HG03139 (cell line): Measurements from ENCODE around the gene RAET1G.
"Not testable (repeated sequence)": the region's sequence is repeated elsewhere in the genome, so short reads cannot be mapped to it uniquely, and the experiment has no call there.

ENCODE experiments used
- ATAC-seq: cut with Tn5 transposase; IDR thresholded peaks from one replicate; pipeline ENCODE4 v1.9.1; 2021; ENCODE audit not compliant: unreplicated experiment

The RAET1G gene

DNA sequence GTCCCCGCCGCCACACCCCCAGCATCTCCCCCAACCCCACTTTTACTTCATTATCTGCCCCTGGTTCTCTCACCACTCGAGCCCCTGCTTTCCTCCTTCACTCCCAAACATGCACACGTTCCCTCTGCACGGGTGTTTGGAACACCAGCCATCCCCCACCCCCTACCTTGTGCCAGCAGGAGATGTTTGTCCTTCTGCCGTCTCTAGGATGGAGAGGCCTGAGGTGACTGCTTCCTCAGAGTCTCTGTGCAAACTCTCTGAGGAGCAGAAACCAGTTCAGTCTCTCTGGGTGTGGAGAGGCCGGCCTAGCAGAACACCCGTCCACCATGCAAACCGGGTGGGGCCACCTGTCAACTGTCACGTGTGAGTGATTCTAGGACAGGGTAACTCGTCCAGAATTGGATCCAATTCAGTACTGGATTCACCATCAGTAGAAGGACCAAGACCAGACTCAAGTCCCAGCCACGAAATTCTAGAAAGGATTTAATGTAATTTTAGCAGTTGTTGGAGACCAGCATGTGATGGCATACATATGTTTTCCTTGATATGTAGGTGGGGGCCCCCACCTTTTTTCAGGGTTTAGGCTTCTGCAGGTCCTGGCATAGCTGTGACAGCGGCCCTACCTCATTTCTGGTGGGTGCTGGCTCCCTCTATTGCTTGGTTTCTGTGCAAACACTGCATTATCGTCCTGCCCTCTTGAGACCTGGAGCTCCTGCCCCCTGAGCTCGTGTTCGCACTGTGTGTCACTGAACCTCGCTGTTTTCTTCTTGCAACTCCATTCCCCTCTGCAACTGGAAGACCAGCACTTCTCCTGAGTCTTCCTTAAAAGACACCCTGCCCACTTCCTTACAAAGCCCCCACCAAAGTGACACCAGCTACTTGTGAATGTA, 24.8 kb downstream of the RAET1G start, which contains the start of gene RAET1E:
Gene RAET1E (minus strand): TSS at position 259 of the 890 bp plus-strand sequence. CDS start 7,212 bp downstream, outside the sequence.
- ATAC-seq, result no peak

GRCh38 chr6:149897015-149897697, 25.8 kb downstream of the RAET1G start:
- ATAC-seq, result no peak

DNA sequence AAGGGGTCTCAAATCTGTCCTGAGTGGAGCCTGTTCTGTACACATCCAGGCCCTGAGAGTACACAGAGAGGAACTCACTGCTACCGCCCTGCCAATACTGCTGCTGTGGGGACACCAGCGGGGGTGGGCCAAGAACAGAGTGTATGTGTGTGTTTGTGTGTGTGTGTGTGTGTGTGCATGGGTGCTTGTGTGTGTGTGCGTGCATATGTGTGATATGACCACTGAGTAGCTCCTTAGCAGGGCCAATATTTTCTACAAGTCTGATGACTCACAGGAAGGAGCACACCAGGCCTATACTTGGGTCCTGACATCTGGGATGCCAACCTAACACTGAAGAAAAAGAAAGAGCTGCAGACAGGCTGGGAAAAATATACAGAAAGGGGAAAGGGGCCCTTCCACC, 26.4 kb downstream of the RAET1G start:
- no peak for ATAC-seq

GRCh38 chr6:149895833-149896271, 27.1 kb downstream of the RAET1G start:
- no peak for ATAC-seq

DNA sequence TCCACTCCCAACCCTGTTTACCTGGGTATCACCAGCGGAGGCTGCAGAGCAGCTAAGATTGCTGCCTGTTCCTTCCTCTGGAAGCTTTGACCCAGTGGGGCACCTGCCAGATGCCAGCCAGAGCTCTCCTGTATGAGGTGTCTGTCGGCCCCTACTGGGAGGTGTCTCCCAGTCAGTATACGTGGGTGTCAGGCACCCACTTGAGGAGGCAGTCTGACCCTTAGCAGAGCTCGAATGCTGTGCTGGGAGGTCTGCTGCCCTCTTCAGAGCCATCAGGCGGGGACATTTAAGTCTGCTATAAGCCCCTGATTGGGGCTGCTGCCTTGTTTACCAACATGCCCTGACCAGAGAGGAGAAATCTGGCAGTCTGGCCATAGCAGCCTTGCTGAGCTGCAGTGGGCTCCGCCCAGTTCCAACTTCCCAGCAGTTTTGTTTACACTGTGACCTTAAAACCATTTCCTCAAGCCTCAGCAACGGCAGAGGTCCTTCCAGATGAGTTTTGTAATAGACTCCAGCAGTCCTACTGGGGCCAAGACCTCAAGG, 27.8 kb downstream of the RAET1G start:
- no peak for ATAC-seq

GRCh38 chr6:149891864-149892263, 31.1 kb downstream of the RAET1G start:
- not testable (repeated sequence) for ATAC-seq

- ATAC-seq, result no peak
These were observed 31.7 kb downstream of the RAET1G start for GRCh38 chr6:149891259-149891658.

GRCh38 chr6:149890629-149891045, 32.3 kb downstream of the RAET1G start:
- no peak for ATAC-seq

- ATAC-seq, result no peak
These were observed 33.6 kb downstream of the RAET1G start for GRCh38 chr6:149889326-149889725.

- no peak for ATAC-seq
These were observed 34.3 kb downstream of the RAET1G start for GRCh38 chr6:149888659-149889058.

GRCh38 chr6:149888093-149888492, 34.8 kb downstream of the RAET1G start:
- ATAC-seq, result no peak

GRCh38 chr6:149887343-149887742, 35.6 kb downstream of the RAET1G start:
- ATAC-seq, result no peak

DNA sequence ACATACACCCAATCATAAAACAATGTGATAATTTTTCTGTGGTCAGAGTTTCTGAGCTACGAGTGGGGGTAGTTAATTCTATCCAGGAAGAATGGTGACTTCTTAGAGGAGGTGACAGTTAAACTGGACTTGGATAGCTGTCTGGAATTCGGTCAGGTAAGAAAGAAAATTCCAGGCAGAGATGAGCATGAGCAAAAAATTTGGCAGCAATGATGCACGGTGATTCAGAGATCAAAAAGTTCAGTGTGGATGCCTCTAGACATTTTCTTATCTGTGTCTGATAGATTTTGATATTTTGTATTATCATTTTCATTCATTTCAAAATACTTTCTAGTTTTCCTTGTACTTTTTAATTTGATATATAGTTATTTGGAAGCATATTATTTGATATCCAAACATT, 37.0 kb downstream of the RAET1G start:
- no peak for ATAC-seq

DNA sequence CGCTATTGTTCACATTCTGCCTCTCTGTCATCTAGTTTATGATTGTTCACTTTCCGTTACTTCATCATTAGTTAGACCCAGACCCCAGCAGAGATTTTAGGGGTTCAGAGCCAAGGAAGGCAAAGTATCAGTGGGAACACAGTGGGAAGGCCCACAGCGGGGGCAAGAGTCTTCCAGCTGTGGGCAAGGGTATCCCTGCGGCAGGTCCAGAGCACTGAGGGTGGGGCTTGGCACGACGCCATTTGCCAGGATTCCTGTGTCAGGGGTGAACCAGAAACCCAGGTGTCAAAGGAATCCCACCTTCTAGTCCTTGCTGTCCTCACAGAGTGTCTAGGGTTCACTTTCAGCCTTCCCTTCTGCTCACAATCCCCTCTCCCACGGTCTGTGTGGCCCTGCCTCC, 38.3 kb downstream of the RAET1G start:
- ATAC-seq, result no peak

GRCh38 chr6:149884215-149884614, 38.7 kb downstream of the RAET1G start:
- no peak for ATAC-seq

- ATAC-seq, result no peak
These were observed 41.1 kb downstream of the RAET1G start for GRCh38 chr6:149881860-149882259.

DNA sequence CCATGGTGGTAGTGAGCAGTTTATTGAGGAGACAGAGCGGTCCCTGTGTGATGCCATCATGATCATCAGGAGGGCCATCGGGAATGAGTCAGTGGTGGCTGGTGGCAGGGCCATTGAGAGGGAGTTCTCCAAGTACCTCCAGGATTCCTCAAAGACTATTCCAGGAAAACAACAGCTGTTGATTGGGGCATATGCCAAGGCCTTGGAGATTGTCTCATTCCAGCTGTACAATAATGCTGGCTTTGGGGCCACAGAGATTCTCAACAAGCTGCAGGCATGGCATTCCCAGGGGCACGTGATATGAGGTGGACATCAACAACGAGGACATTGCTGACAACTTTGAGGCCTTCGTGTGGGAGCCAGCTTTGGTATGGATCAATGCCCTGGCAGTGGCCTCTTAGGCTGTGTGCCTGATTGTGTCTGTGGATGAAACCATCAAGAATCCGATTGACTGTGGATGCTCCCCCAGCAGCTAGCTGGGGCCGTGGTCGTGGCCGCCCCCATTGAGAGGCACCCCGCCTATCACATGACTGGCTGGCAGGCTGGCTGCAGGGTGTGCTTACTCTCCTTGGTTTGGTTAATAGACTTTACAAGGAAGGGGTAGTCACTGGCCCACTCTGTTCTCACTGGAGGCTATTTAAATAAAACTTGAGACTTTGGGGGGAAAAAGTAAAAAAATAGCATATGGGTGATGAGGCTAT, 41.7 kb downstream of the RAET1G start:
- no peak for ATAC-seq

DNA sequence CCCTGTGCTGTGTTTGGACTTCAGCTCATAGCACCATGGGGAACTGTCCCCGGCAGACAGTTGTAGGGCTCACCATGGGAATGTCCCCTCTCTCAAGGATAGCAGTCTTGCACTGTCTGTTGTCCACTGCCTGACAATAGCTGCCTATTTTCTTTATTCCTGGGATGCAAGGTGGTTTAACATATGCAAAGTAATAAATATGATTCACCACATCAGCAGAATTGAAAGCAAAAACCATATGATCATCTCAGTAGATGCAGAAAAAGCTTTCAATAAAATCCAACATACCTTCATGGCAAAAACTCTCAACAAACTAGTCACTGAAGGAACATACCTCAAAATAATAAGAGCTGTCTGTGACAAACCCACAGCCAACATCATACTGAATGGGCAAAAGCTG, 45.3 kb downstream of the RAET1G start:
- ATAC-seq, result no peak

- no peak for ATAC-seq
These were observed 46.5 kb downstream of the RAET1G start for GRCh38 chr6:149876241-149876933.

GRCh38 chr6:149872233-149872632, 50.7 kb downstream of the RAET1G start:
- no peak for ATAC-seq

- no peak for ATAC-seq
These were observed 51.7 kb downstream of the RAET1G start for GRCh38 chr6:149871182-149871581.
